Amniotic epithelial cell (primary cell): Measurements from ENCODE around the gene ABHD10.
A peak's percentile ranks its signal among the peaks of the same experiment; 100 is the strongest.
"Not testable (repeated sequence)": the region's sequence is repeated elsewhere in the genome, so short reads cannot be mapped to it uniquely, and the experiment has no call there.

Experiments used
- DNase-seq: peaks from one replicate; pipeline ENCODE4 v3.0.0-alpha.2; 2010; ENCODE audit warnings: low read depth

ABHD10 gene

GRCh38 chr3:112032098-112032731 is 53.4 kb downstream of the ABHD10 start:
- DNase-seq, result no peak

GRCh38 chr3:112034436-112034835 is 55.6 kb downstream of the ABHD10 start, which contains the start of gene TMPRSS7:
TMPRSS7 (plus strand) TSS chr3:112034736; CDS start chr3:112034846, 110 bp downstream.
- no peak for DNase-seq

GRCh38 chr3:112035241-112035640 is 56.4 kb downstream of the ABHD10 start:
- DNase-seq, result no peak

GRCh38 chr3:112037194-112037593 is 58.4 kb downstream of the ABHD10 start:
- DNase-seq, result not testable (repeated sequence)

GRCh38 chr3:112038863-112039262 is 60.0 kb downstream of the ABHD10 start:
- DNase-seq, result peak; percentile 27

- DNase-seq, result no peak
These were observed 62.5 kb downstream of the ABHD10 start for GRCh38 chr3:112041321-112041720.

- DNase-seq, result no peak
These were observed 64.0 kb downstream of the ABHD10 start for GRCh38 chr3:112042842-112043280.
